ENCODE data around the gene NLE1. TPM values are rescaled to one million over a fixed set of nuclear protein-coding genes. Genes with fewer than 3 reads are reported as not detected.

Gene NLE1
- total and polyA plus RNA-seq, 12 donors = 5.0 to 18.7 (median 11.8) TPM

DNA sequence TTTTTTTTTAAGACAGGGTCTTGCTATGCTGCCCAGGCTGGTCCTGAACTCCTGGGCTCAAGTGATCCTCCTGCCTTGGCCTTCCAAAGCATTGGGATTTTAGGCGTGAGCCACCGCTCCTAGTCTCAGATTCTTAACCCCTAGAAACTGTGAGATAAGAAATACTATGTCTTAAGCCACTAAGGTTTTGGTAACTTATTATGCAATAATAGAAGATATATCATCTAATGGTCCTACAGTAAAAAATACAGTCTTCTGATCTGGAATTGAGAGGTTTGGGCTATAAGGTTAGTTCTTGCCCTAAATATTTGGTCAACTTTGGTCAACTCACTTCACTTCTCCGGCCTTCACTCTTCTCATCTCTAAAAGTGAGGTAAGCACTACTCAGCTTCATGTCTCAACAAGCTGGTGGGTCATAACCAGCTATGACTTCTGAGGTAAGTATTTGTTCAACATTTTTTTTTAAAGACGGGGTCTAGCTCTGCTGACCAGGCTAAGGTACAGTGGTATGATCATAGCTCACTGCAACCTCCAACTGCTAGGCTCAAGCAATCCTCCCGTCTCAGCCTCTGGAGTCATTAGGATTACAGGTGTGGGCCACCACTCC, 37.2 kb downstream of the NLE1 start:
- no peaks in the 10 kb centered on the region for H3K27me3 ChIP-seq
- H3K36me3 ChIP-seq (replicated peaks in 1 of 2) = peaks cover 0 to 25% of the 10 kb centered on the region in 2 donors
- no peak overlapping the region for H3K4me3 ChIP-seq
- no peak overlapping the region for H3K27ac ChIP-seq
- TF ChIP-seq POLR2A (IDR thresholded peaks at IDR 0.05) = no peak
- TF ChIP-seq, protein P1, sequence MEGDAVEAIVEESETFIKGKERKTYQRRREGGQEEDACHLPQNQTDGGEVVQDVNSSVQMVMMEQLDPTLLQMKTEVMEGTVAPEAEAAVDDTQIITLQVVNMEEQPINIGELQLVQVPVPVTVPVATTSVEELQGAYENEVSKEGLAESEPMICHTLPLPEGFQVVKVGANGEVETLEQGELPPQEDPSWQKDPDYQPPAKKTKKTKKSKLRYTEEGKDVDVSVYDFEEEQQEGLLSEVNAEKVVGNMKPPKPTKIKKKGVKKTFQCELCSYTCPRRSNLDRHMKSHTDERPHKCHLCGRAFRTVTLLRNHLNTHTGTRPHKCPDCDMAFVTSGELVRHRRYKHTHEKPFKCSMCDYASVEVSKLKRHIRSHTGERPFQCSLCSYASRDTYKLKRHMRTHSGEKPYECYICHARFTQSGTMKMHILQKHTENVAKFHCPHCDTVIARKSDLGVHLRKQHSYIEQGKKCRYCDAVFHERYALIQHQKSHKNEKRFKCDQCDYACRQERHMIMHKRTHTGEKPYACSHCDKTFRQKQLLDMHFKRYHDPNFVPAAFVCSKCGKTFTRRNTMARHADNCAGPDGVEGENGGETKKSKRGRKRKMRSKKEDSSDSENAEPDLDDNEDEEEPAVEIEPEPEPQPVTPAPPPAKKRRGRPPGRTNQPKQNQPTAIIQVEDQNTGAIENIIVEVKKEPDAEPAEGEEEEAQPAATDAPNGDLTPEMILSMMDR (IDR thresholded peaks at IDR 0.05) = no peak
- no peak for DNase-seq
- H3K4me1 ChIP-seq (replicated peaks in 1 of 2) = no peaks in the 10 kb centered on the region
- intact Hi-C loops (cut with DNase I) = no loop called here
- H3K9me3 ChIP-seq (replicated peaks in 1 of 3) = no peaks in the 10 kb centered on the region
- 94 to 99% (median 97%) methylated on average over 5 of the region's 5 CpGs for WGBS, 4 donors

DNA sequence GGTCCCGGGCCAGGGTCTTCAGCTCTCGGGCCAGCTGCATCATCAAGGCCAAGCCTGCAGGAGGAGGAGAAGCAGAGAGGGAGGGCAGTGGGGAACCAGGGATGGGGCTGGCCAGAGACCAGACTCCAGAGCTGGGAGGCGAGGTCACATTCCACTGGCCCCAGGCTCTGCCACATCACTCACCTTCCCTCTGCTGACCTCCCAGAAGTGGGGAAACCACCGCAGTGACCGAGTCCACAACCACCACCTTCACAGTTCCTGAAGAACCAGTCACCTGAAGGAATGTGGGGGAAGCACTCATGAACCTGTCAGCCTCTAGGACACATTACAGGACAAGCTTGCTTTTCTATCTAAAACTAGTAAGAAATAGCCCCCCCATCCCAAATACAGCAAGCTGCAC, 38.8 kb downstream of the NLE1 start:
- WGBS, 4 donors = 47 to 74% (median 65%) methylated on average over 4 to 5 of the region's 5 CpGs

DNA sequence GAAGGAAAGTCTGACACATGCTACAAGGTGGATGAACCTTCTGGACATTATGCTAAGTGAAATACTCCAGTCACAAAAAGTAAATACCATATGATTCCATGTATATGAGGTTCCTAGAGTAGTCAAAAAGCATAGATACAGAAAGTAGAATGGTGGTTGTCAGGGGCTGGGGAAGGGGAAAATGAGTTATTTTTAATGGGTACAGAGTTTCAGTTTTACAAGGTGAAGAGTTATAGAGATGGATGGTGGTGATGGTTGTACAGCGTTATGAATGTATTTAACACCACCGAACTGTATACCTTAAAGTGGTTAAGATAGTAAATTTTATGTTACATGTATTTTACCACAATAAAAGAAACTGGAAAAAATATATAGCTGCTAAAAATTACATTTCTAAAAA, 40.4 kb downstream of the NLE1 start:
- no peak overlapping the region for H3K27ac ChIP-seq
- peaks cover 0 to 25% of the 10 kb centered on the region in 2 donors for H3K36me3 ChIP-seq (replicated peaks in 1 of 2)
- no peak for DNase-seq
- no peaks in the 10 kb centered on the region for H3K4me1 ChIP-seq (replicated peaks in 1 of 2)
- intact Hi-C loops (cut with DNase I) = no loop called here
- no peak overlapping the region for H3K4me3 ChIP-seq
- H3K27me3 ChIP-seq = no peaks in the 10 kb centered on the region
- WGBS, 4 donors = 94 to 99% (median 96%) methylated on average over 2 of the region's 2 CpGs
- H3K9me3 ChIP-seq (replicated peaks in 1 of 3) = no peaks in the 10 kb centered on the region
- no peak for TF ChIP-seq POLR2A (IDR thresholded peaks at IDR 0.05)
- TF ChIP-seq, protein P1 (IDR thresholded peaks at IDR 0.05) = no peak

More for the DNA sequence above, 38.8 kb downstream of the NLE1 start:
- Histone ChIP-seq H3K4me3 (no peak overlapping the region), H3K27me3 (no peaks in the 10 kb centered on the region), H3K27ac (no peak overlapping the region), H3K9me3 (replicated peaks in 1 of 3) (no peaks in the 10 kb centered on the region), H3K36me3 (replicated peaks in 1 of 2) (peaks cover 0 to 25% of the 10 kb centered on the region in 2 donors), H3K4me1 (replicated peaks in 1 of 2) (no peaks in the 10 kb centered on the region)
- intact Hi-C loops (cut with DNase I) = no loop called here
- TF ChIP-seq, protein P1 (IDR thresholded peaks at IDR 0.05) = no peak
- TF ChIP-seq POLR2A (IDR thresholded peaks at IDR 0.05) = no peak
- peak in 1 of 7 donors; percentile 19 for DNase-seq

DNA sequence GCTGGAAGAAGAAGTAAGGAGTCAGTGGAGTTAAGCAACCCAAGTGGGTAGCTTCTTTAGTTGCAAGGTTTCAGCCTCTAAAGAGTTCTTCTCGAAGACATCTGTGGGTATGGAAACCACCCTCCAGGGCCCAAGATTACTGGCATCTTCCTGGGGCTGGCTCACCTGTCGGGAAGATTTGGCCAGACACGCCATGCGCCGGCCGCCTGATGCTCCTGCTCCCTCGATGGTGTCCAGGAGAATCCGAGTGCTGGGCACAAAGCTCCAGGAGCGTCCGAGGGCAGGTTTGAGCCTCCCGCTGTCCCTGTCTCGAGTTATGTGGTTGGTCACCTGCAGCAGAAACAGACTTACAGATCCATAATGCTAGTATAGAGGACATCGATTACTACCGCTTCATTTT, 41.1 kb downstream of the NLE1 start:
- H3K27ac ChIP-seq = no peak overlapping the region
- intact Hi-C loops (cut with DNase I) = no loop called here
- peaks cover 0 to 23% of the 10 kb centered on the region in 2 donors for H3K36me3 ChIP-seq (replicated peaks in 1 of 2)
- WGBS, 4 donors = 90 to 97% (median 95%) methylated on average over 2 to 14 of the region's 14 CpGs
- no peak for TF ChIP-seq POLR2A (IDR thresholded peaks at IDR 0.05)
- TF ChIP-seq, protein P1 (IDR thresholded peaks at IDR 0.05) = no peak
- no peak for DNase-seq
- no peaks in the 10 kb centered on the region for H3K27me3 ChIP-seq
- H3K4me1 ChIP-seq (replicated peaks in 1 of 2) = no peaks in the 10 kb centered on the region
- no peak overlapping the region for H3K4me3 ChIP-seq
- no peaks in the 10 kb centered on the region for H3K9me3 ChIP-seq (replicated peaks in 1 of 3)

All from adrenal gland (tissue), 12 donors.